IMR-90 (cell line): ENCODE measurements around the gene CTCF.
"Not testable (repeated sequence)": the region's sequence is repeated elsewhere in the genome, so short reads cannot be mapped to it uniquely, and the experiment has no call there.

ENCODE experiments used
- BHLHE40 ChIP-seq: fragments of 150-350 bp; IDR thresholded peaks from 2 replicates; pipeline ENCODE4 v1.6.1; 2016; ENCODE audit warnings: mild to moderate bottlenecking, low read depth, low read length
- CEBPB ChIP-seq: IDR thresholded peaks from 2 replicates; pipeline ENCODE4 v1.6.1; 2012; ENCODE audit warnings: low read depth, low read length, improper control_type of control experiment
- CHD1 ChIP-seq: IDR thresholded peaks from 2 replicates; pipeline ENCODE4 v1.6.1; 2012; ENCODE audit warnings: low read depth, low read length, improper control_type of control experiment
- CTCF ChIP-seq: conservative IDR thresholded peaks from 2 replicates; pipeline ENCODE4 v1.5.1; 2012; ENCODE audit warnings: mild to moderate bottlenecking, low read depth, low read length, improper control_type of control experiment
- FOS ChIP-seq: fragments of 150-350 bp; IDR thresholded peaks from 2 replicates; pipeline ENCODE4 v1.6.1; 2016; ENCODE audit warnings: low read depth, low read length
- MAFK ChIP-seq: IDR thresholded peaks from 2 replicates; pipeline ENCODE4 v1.6.1; 2012; ENCODE audit warnings: low read depth, low read length, improper control_type of control experiment
- MXI1 ChIP-seq: IDR thresholded peaks from 2 replicates; pipeline ENCODE4 v1.6.1; 2012; ENCODE audit warnings: low read depth, mild to moderate bottlenecking, low read length, moderate library complexity, borderline replicate concordance
- POLR2A ChIP-seq: IDR thresholded peaks from 2 replicates; pipeline ENCODE4 v1.6.1; 2012; ENCODE audit warnings: mild to moderate bottlenecking, low read depth, low read length
- RAD21 ChIP-seq: IDR thresholded peaks from 2 replicates; pipeline ENCODE4 v1.6.1; 2012; ENCODE audit warnings: low read length, improper control_type of control experiment
- RCOR1 ChIP-seq: IDR thresholded peaks from 2 replicates; pipeline ENCODE4 v1.6.1; 2012; ENCODE audit warnings: mild to moderate bottlenecking, low read length, improper control_type of control experiment; ENCODE audit not compliant: insufficient replicate concordance
- RFX5 ChIP-seq: IDR thresholded peaks from 2 replicates; pipeline ENCODE4 v1.8.0; 2012; ENCODE audit warnings: low read depth, mild to moderate bottlenecking, low read length, moderate library complexity
- SMC3 ChIP-seq: fragments of 150-350 bp; IDR thresholded peaks from 2 replicates; pipeline ENCODE4 v1.6.1; 2016; ENCODE audit warnings: low read depth, mild to moderate bottlenecking, antibody characterized with exemption, low read length, moderate library complexity
- USF2 ChIP-seq: fragments of 150-350 bp; IDR thresholded peaks from 2 replicates; pipeline ENCODE4 v1.6.1; 2017; ENCODE audit warnings: mild to moderate bottlenecking, antibody characterized with exemption, low read length, low read depth

GRCh38 chr16:67533987-67534386, 28.3 kb upstream of the CTCF start:
- not testable (repeated sequence) for TF ChIP-seq CTCF, RAD21, POLR2A, USF2, MXI1, MAFK, CHD1, FOS, BHLHE40, RCOR1, RFX5, SMC3, CEBPB
